ENCODE data around the gene TVP23A.

Gene TVP23A

DNA sequence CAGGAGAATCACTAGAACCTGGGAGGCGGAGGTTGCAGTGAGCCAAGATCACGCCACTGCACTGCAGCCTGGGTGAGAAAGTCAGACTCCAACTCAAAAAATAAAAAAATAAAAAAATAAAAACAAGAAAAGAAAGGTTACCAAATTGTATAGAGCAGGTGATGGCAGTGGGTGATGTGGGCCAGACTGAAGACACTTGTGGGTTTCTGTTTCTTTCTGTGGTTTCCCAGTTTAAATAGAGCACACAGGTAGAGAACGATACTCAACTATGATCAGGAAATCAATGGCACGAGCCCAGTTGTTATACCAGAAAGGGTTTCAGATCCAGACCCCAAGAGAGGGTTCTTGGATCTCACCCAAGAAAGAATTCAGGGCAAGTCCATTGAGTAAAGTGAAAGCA lies 42.3 kb downstream of the TVP23A start:
- peaks cover 3% of the 10 kb centered on the region for H3K4me1 ChIP-seq (ENCODE audit: insufficient read depth, insufficient read length)
- no peak for DNase-seq (ENCODE audit: low read depth, low spot score)
- no peaks in the 10 kb centered on the region for H3K27me3 ChIP-seq (ENCODE audit: insufficient read depth, insufficient read length)
- H3K9me3 ChIP-seq (ENCODE audit: insufficient read depth, low read length): no peaks in the 10 kb centered on the region
- H3K9ac ChIP-seq (ENCODE audit: insufficient read length, low read depth): no peak overlapping the region
- no peak for TF ChIP-seq SUZ12 (IDR thresholded peaks at IDR 0.05; ENCODE audit: extremely low read depth, insufficient read depth, insufficient read length)
- TF ChIP-seq ZNF274 (IDR thresholded peaks at IDR 0.05; ENCODE audit: low read depth, low read length): no peak
- TF ChIP-seq YY1 (IDR thresholded peaks at IDR 0.05; ENCODE audit: insufficient read depth, insufficient read length): no peak
- H3K36me3 ChIP-seq (ENCODE audit: insufficient read depth, insufficient read length, low read length): no peaks in the 10 kb centered on the region
- H3K4me3 ChIP-seq (ENCODE audit: insufficient read length, low read depth): no peak overlapping the region

DNA sequence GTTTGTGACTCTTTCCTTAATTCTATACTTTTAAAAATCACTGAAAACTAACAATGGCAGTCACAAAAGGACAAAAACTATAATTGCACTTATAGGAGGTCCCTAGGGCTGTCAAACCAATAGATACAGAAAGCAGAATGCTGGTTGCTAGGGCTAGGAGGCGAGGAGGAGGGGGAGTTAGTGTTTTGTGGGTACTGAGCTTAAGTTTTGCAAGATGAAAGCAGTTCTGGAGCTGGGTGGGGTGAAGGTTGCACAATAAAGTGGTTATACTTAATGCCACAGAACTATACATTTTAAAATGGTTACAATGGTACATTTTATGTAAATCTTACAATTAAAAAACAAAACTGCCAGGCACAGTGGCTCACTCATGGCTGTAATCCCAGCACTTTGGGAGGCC lies 47.7 kb downstream of the TVP23A start:
- no peak overlapping the region for H3K9ac ChIP-seq (ENCODE audit: insufficient read length, low read depth)
- no peaks in the 10 kb centered on the region for H3K27me3 ChIP-seq (ENCODE audit: insufficient read depth, insufficient read length)
- DNase-seq (ENCODE audit: low read depth, low spot score): no peak
- H3K9me3 ChIP-seq (ENCODE audit: insufficient read depth, low read length): no peaks in the 10 kb centered on the region
- TF ChIP-seq YY1 (IDR thresholded peaks at IDR 0.05; ENCODE audit: insufficient read depth, insufficient read length) (no peak), ZNF274 (IDR thresholded peaks at IDR 0.05; ENCODE audit: low read depth, low read length) (no peak), SUZ12 (IDR thresholded peaks at IDR 0.05; ENCODE audit: extremely low read depth, insufficient read depth, insufficient read length) (no peak)
- H3K4me3 ChIP-seq (ENCODE audit: insufficient read length, low read depth): no peak overlapping the region
- peaks cover 34% of the 10 kb centered on the region for H3K36me3 ChIP-seq (ENCODE audit: insufficient read depth, insufficient read length, low read length)
- peaks cover 3% of the 10 kb centered on the region for H3K4me1 ChIP-seq (ENCODE audit: insufficient read depth, insufficient read length)

DNA sequence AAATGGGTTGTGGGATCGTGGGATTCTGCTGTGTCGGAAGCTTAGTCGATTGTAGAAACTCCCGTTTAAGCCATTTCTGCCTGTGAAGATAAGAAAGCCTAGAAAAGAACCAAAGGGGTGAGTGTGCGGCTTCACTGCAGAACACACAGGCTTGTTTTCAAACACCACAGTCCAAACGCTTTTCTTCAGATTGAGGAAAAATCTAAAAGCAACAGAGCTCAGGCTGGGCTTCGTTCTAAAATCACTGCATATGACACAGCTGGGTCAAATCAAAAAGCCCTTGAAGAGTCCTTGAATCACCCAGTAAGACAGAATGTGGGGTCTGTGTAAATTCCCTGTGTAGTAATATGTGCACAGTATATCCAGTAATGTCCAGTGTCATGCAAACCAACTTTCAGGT lies 49.2 kb downstream of the TVP23A start:
- H3K36me3 ChIP-seq (ENCODE audit: insufficient read depth, insufficient read length, low read length): peaks cover 47% of the 10 kb centered on the region
- DNase-seq (ENCODE audit: low read depth, low spot score): no peak
- no peak for TF ChIP-seq ZNF274 (IDR thresholded peaks at IDR 0.05; ENCODE audit: low read depth, low read length)
- no peak overlapping the region for H3K9ac ChIP-seq (ENCODE audit: insufficient read length, low read depth)
- no peaks in the 10 kb centered on the region for H3K9me3 ChIP-seq (ENCODE audit: insufficient read depth, low read length)
- H3K4me3 ChIP-seq (ENCODE audit: insufficient read length, low read depth): no peak overlapping the region
- H3K27me3 ChIP-seq (ENCODE audit: insufficient read depth, insufficient read length): no peaks in the 10 kb centered on the region
- H3K4me1 ChIP-seq (ENCODE audit: insufficient read depth, insufficient read length): peaks cover 3% of the 10 kb centered on the region

DNA sequence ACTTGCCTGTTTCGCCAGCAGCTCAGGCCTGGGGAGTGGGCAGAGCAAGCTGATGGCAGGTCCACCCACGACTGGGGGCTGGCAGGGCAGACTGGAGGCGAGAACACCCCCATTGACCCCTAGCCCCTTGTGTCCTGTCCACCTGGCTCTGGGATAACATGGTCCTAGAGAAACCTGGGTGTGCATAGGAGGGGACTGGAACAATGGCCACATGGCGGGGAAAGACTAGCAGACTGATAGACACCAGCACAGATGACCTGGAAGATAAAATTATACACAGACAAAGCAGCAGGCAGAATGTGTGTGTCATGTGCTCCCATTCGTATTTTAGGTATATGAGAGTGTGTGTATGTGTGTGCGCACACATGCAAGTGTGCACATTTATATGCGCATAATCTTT lies 51.5 kb downstream of the TVP23A start:
- Histone ChIP-seq H3K36me3 (ENCODE audit: insufficient read depth, insufficient read length, low read length) (peaks cover 68% of the 10 kb centered on the region), H3K4me1 (ENCODE audit: insufficient read depth, insufficient read length) (peaks cover 7% of the 10 kb centered on the region), H3K9ac (ENCODE audit: insufficient read length, low read depth) (no peak overlapping the region), H3K9me3 (ENCODE audit: insufficient read depth, low read length) (no peaks in the 10 kb centered on the region), H3K27me3 (ENCODE audit: insufficient read depth, insufficient read length) (no peaks in the 10 kb centered on the region), H3K4me3 (ENCODE audit: insufficient read length, low read depth) (no peak overlapping the region)
- no peak for DNase-seq (ENCODE audit: low read depth, low spot score)
- no peak for TF ChIP-seq YY1 (IDR thresholded peaks at IDR 0.05; ENCODE audit: insufficient read depth, insufficient read length)
- no peak for TF ChIP-seq ZNF274 (IDR thresholded peaks at IDR 0.05; ENCODE audit: low read depth, low read length)
- TF ChIP-seq SUZ12 (IDR thresholded peaks at IDR 0.05; ENCODE audit: extremely low read depth, insufficient read depth, insufficient read length): no peak

DNA sequence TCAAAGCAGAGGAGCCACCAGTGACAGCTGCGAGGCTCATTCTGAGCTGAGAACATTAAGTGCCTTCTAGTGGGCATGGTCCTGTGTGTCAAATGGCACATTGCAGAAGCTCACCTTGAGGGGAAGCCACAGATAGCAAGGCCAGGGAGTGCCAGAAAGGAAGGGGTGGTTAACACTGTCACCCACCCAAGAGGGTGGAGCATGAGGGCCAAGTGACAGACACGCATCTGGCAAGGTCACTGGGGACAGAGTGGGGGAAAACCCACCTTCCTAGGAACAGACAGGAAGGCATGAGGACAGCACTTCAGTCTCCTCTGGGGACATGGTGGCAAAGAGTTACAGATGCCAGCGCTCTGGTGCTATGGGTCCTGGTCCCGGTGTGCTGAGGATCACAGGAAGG lies 52.8 kb downstream of the TVP23A start:
- Histone ChIP-seq H3K4me1 (ENCODE audit: insufficient read depth, insufficient read length) (peaks cover 8% of the 10 kb centered on the region), H3K27me3 (ENCODE audit: insufficient read depth, insufficient read length) (no peaks in the 10 kb centered on the region), H3K36me3 (ENCODE audit: insufficient read depth, insufficient read length, low read length) (peaks cover 81% of the 10 kb centered on the region), H3K9me3 (ENCODE audit: insufficient read depth, low read length) (no peaks in the 10 kb centered on the region), H3K4me3 (ENCODE audit: insufficient read length, low read depth) (no peak overlapping the region), H3K9ac (ENCODE audit: insufficient read length, low read depth) (no peak overlapping the region)
- no peak for DNase-seq (ENCODE audit: low read depth, low spot score)
- TF ChIP-seq SUZ12 (IDR thresholded peaks at IDR 0.05; ENCODE audit: extremely low read depth, insufficient read depth, insufficient read length): no peak
- no peak for TF ChIP-seq ZNF274 (IDR thresholded peaks at IDR 0.05; ENCODE audit: low read depth, low read length)
- TF ChIP-seq YY1 (IDR thresholded peaks at IDR 0.05; ENCODE audit: insufficient read depth, insufficient read length): no peak

DNA sequence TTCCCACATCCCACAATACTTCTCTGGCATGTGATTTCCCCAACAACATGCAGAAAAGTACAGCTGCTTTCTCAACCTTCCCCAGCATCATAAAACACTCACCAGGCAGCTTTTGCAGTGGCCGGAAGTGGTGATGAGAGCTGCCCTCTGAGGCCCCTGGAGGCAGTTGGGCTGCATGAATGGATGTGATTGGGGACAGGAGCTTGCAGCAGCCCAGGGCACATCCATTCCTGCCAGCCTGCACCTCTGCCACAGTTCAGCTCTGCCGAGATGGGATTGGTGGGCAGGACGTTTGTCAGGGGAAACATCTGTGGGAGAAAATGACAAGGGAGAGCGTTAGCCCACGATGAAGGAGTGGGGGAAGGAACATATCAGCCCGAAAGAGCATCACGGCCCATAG lies 55.1 kb downstream of the TVP23A start:
- Histone ChIP-seq H3K9ac (ENCODE audit: insufficient read length, low read depth) (no peak overlapping the region), H3K4me1 (ENCODE audit: insufficient read depth, insufficient read length) (peaks cover 8% of the 10 kb centered on the region), H3K4me3 (ENCODE audit: insufficient read length, low read depth) (no peak overlapping the region), H3K9me3 (ENCODE audit: insufficient read depth, low read length) (no peaks in the 10 kb centered on the region), H3K27me3 (ENCODE audit: insufficient read depth, insufficient read length) (no peaks in the 10 kb centered on the region), H3K36me3 (ENCODE audit: insufficient read depth, insufficient read length, low read length) (peaks cover 86% of the 10 kb centered on the region)
- DNase-seq (ENCODE audit: low read depth, low spot score): no peak
- TF ChIP-seq ZNF274 (IDR thresholded peaks at IDR 0.05; ENCODE audit: low read depth, low read length) (no peak), YY1 (IDR thresholded peaks at IDR 0.05; ENCODE audit: insufficient read depth, insufficient read length) (no peak), SUZ12 (IDR thresholded peaks at IDR 0.05; ENCODE audit: extremely low read depth, insufficient read depth, insufficient read length) (no peak)

DNA sequence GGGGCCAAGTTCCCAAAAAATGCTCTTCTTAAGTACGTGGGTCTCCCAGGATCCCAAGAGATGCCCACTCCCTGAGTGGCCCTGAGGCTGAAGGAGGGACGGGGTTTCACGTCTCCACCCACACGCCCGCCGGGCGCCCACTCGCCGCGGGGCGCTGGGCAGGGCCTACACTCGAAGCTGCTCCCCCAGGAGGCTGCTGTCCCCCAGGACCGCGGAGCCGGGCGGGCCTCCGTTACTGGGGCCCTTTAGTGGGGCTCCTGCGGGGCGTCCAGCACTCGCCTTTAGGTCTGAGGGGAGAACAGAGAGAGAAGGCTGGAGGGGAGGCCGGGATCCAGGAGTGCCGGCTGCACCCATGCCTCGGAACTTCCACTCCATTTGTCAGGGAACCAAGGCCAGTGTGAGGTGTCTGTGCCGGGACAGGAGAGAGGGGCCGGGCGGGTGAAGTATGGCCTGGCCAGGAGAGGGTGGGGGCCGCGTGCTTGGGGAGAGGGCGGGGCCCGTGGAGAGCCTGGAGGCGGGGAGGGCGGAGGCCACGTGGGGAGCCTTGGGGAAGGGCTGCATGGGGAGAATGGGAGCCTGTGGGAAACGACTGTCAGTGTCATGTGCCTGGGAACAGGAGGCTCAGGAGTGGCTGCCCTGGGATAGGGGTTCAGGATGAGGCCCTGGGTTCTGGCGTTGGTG lies 56.1 kb downstream of the TVP23A start:
- no peaks in the 10 kb centered on the region for H3K27me3 ChIP-seq (ENCODE audit: insufficient read depth, insufficient read length)
- H3K36me3 ChIP-seq (ENCODE audit: insufficient read depth, insufficient read length, low read length): peaks cover 88% of the 10 kb centered on the region
- H3K4me1 ChIP-seq (ENCODE audit: insufficient read depth, insufficient read length): peaks cover 8% of the 10 kb centered on the region
- DNase-seq (ENCODE audit: low read depth, low spot score): no peak
- TF ChIP-seq ZNF274 (IDR thresholded peaks at IDR 0.05; ENCODE audit: low read depth, low read length): no peak
- TF ChIP-seq YY1 (IDR thresholded peaks at IDR 0.05; ENCODE audit: insufficient read depth, insufficient read length): no peak
- TF ChIP-seq SUZ12 (IDR thresholded peaks at IDR 0.05; ENCODE audit: extremely low read depth, insufficient read depth, insufficient read length): no peak
- no peak overlapping the region for H3K9ac ChIP-seq (ENCODE audit: insufficient read length, low read depth)
- H3K4me3 ChIP-seq (ENCODE audit: insufficient read length, low read depth): no peak overlapping the region
- no peaks in the 10 kb centered on the region for H3K9me3 ChIP-seq (ENCODE audit: insufficient read depth, low read length)

Measured in NT2/D1 (cell line).